SH-SY5Y (cell line): Measurements from ENCODE around the gene TACC2.

ENCODE experiments used
- GATA2 ChIP-seq: IDR thresholded peaks from 2 replicates; pipeline ENCODE4 v1.6.1; 2011; ENCODE audit warnings: mild to moderate bottlenecking, low read depth, low read length
- GATA3 ChIP-seq: IDR thresholded peaks from 2 replicates; pipeline ENCODE4 v1.6.1; 2011; ENCODE audit warnings: low read depth, mild to moderate bottlenecking, low read length, moderate library complexity

DNA sequence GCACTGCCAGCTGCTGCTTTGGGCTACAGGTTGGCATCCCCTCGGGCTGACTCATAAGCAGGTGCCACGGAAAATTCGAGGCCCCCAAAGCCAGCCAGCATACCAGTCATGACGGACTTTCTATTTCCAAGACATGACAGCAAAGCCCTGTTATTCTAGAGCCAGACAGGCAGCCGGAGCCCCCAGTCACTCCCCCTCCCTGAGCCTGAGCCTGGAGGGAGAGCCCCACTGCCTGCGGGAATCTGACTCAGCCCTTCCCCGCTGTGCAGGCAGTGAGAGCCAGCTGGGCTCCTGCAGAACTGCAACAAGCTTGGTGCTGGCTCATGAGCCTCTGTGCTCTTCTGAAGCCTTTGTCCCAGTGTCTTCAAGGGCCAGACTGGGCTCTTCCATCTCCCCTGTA, 297.9 kb downstream of the TACC2 start:
- TF ChIP-seq GATA3 (no peak), GATA2 (no peak)
